Measurements from ENCODE around the gene MIPOL1. TPM values are rescaled to one million over a fixed set of nuclear protein-coding genes. Genes with fewer than 3 reads are reported as not detected.
"Not testable (repeated sequence)": the region's sequence is repeated elsewhere in the genome, so short reads cannot be mapped to it uniquely, and the experiment has no call there.

The MIPOL1 gene
- total RNA-seq, 1 donor from 2014 or later = 11.1 TPM

GRCh38 chr14:37203423-37203822, 5.7 kb downstream of the MIPOL1 start:
- Histone ChIP-seq H3K4me3 (ENCODE audit: low read depth, low read length) (no peak overlapping the region), H3K27me3 (ENCODE audit: control insufficient read depth, insufficient read depth, low read length) (no peaks in the 10 kb centered on the region), H3K36me3 (ENCODE audit: control insufficient read depth, insufficient read depth, low read length) (no peaks in the 10 kb centered on the region)
- DNase-seq (ENCODE audit: low read depth) (no peak), FAIRE-seq (no peak)
- TF ChIP-seq CTCF (IDR thresholded peaks at IDR 0.05; ENCODE audit: insufficient read depth, low read length, severe bottlenecking) = no peak

- not testable (repeated sequence) for DNase-seq (ENCODE audit: low read depth); H3K27me3 ChIP-seq (ENCODE audit: control insufficient read depth, insufficient read depth, low read length); H3K36me3 ChIP-seq (ENCODE audit: control insufficient read depth, insufficient read depth, low read length); H3K4me3 ChIP-seq (ENCODE audit: low read depth, low read length); FAIRE-seq
Measured at GRCh38 chr14:37205623-37206605, 8.2 kb downstream of the MIPOL1 start.

GRCh38 chr14:37209617-37210016, 11.9 kb downstream of the MIPOL1 start:
- FAIRE-seq; H3K36me3 ChIP-seq (ENCODE audit: control insufficient read depth, insufficient read depth, low read length): not testable (repeated sequence)

GRCh38 chr14:37210448-37210847, 12.7 kb downstream of the MIPOL1 start:
- Histone ChIP-seq H3K27me3 (ENCODE audit: control insufficient read depth, insufficient read depth, low read length) (no peaks in the 10 kb centered on the region), H3K4me3 (ENCODE audit: low read depth, low read length) (no peak overlapping the region), H3K36me3 (ENCODE audit: control insufficient read depth, insufficient read depth, low read length) (no peaks in the 10 kb centered on the region)
- DNase-seq (ENCODE audit: low read depth) (no peak), FAIRE-seq (no peak)
- no peak for TF ChIP-seq CTCF (IDR thresholded peaks at IDR 0.05; ENCODE audit: insufficient read depth, low read length, severe bottlenecking)

More at GRCh38 chr14:37209617-37210016, 11.9 kb downstream of the MIPOL1 start:
- H3K4me3 ChIP-seq (ENCODE audit: low read depth, low read length); DNase-seq (ENCODE audit: low read depth); H3K27me3 ChIP-seq (ENCODE audit: control insufficient read depth, insufficient read depth, low read length): not testable (repeated sequence)

GRCh38 chr14:37213016-37213415, 15.3 kb downstream of the MIPOL1 start:
- Histone ChIP-seq H3K36me3 (ENCODE audit: control insufficient read depth, insufficient read depth, low read length) (no peaks in the 10 kb centered on the region), H3K27me3 (ENCODE audit: control insufficient read depth, insufficient read depth, low read length) (no peaks in the 10 kb centered on the region), H3K4me3 (ENCODE audit: low read depth, low read length) (no peak overlapping the region)
- no peak for DNase-seq (ENCODE audit: low read depth)
- TF ChIP-seq CTCF (IDR thresholded peaks at IDR 0.05; ENCODE audit: insufficient read depth, low read length, severe bottlenecking) = no peak
- FAIRE-seq = no peak

GRCh38 chr14:37215345-37215744, 17.6 kb downstream of the MIPOL1 start:
- no peak overlapping the region for H3K4me3 ChIP-seq (ENCODE audit: low read depth, low read length)
- no peak for TF ChIP-seq CTCF (IDR thresholded peaks at IDR 0.05; ENCODE audit: insufficient read depth, low read length, severe bottlenecking)
- H3K27me3 ChIP-seq (ENCODE audit: control insufficient read depth, insufficient read depth, low read length) = no peaks in the 10 kb centered on the region
- FAIRE-seq = no peak
- no peaks in the 10 kb centered on the region for H3K36me3 ChIP-seq (ENCODE audit: control insufficient read depth, insufficient read depth, low read length)
- no peak for DNase-seq (ENCODE audit: low read depth)
